ENCODE data around the gene HAP1.
"Not testable (repeated sequence)": the region's sequence is repeated elsewhere in the genome, so short reads cannot be mapped to it uniquely, and the experiment has no call there.

Gene HAP1

GRCh38 chr17:41689497-41690299 is 44.7 kb downstream of the HAP1 start:
- DNase-seq: peak; percentile 21

DNA sequence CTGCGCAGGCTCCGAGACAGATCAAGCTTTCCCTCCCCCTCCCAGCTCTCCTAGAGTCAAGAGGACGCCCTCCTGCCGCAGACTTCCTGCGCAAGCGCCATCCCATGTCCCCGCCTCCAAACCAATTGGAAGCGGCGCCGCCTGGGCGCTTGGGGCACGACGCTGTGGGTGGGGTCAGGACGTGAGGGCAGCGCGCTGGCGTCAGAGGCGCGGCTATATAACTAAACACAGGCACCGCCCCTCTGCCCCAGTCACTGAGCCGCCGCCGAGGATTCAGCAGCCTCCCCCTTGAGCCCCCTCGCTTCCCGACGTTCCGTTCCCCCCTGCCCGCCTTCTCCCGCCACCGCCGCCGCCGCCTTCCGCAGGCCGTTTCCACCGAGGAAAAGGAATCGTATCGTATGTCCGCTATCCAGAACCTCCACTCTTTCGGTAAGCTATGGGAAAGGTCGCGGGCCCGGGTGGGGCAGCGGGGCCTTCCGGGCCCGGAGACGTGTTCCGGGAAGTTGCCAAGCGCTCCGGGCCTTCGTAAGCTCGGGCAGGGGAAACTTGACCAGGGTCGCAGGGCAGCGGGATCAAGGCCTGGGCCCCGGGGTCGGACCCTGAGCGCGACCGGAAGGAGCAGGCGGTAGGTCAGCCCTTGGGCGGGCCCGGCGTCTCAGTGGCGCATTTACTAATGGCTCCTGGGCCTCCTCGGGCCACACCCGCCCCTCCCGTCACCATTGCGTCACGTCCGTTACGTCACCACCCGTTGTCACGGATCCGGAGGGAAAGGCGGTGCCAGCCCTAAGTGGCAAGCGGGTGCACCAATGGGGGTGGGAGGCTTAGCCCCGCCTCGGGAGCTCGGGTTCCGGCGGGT is 45.6 kb downstream of the HAP1 start, which contains the start of gene EIF1:
TSS of gene EIF1 (plus strand) at position 245 of the 856 bp plus-strand sequence. CDS start at position 399, 154 bp downstream.
- DNase-seq: peak; percentile 96

DNA sequence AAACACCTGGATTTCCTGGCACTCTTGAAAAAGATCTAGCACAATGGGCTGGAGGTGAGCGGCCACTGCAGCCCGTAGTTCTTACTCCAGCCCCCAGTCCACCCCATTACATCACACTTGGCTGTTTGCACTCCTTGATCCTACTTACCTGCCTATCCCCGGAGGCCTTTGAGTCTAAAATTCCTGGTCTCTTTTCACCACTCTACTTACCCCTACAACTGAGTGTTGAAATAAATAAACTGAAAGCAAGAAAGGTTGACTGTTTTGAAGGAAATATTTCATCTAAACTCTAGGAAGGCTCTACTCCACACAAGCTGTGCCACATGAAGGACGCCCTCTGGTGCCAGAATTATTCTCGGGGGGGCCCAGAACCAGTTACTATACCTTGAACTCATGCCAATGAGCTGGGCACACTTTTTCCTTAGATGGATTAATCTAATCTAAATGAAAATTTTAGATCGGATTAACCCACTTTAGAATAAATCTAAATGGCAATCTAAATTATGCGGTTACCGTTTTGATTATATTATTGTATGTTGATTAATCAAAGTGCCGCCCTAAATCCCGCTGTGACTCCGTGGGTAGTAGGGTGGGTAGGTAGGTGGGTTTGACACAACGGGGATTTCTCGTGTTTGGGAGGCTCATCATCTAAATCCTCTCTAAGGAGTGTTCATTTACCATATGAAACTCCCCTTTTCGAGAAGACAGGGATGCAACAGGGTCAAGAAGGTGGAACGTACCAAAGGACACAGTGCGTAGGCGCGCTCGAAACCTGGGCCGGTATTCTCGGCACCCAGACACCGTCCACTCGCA is 46.4 kb downstream of the HAP1 start:
- peak; percentile 62 for DNase-seq

GRCh38 chr17:41686281-41686680 is 48.2 kb downstream of the HAP1 start:
- DNase-seq: no peak

DNA sequence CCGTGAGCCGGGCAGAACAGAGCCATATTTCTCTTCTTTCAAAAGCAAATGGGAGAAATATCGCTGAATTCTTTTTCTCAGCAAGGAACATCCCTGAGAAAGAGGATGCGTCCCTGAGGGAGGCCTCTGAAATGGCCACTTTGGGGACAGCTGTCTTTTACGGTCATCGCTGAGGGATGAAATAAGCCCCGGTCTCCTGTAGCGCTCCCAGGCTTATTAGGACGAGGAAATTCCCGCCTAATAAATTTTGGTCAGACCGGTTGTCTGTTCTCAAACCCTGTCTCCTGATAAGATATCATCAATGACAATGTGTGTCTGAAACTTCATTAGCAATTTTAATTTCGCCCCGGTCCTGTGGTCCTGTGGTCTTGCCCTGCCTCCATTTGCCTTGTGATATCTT is 48.7 kb downstream of the HAP1 start:
- not testable (repeated sequence) for DNase-seq

GRCh38 chr17:41684035-41684434 is 50.4 kb downstream of the HAP1 start:
- DNase-seq: no peak

DNA sequence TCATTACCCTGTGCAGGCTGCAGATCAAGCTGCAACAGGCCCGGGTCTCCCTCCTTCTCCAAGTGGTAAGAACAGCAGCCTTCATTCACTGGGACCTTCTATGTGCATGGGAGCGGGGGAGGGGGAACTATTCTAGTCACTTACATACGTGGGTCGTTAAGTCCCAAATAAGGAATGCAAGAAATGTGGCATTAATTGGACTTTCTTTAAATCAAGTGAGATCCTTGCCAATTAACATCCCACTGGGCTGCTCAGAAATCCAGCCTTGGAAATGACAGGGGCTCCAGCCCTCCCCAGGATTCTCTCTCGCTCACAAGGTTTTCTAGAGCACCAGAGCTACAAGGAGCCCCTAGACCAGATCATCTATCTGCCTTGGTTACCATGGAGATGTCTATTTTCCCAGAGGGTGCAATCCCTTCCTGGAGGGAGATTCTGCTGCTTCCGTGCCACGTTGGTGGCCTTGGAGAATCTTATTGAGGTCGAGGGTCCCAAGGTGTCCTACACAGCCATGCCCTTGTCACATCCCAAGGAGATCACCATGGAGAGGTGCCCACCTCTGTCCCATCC is 50.9 kb downstream of the HAP1 start:
- DNase-seq: no peak

- DNase-seq: no peak
These were observed 51.8 kb downstream of the HAP1 start for GRCh38 chr17:41682631-41683030.

DNA sequence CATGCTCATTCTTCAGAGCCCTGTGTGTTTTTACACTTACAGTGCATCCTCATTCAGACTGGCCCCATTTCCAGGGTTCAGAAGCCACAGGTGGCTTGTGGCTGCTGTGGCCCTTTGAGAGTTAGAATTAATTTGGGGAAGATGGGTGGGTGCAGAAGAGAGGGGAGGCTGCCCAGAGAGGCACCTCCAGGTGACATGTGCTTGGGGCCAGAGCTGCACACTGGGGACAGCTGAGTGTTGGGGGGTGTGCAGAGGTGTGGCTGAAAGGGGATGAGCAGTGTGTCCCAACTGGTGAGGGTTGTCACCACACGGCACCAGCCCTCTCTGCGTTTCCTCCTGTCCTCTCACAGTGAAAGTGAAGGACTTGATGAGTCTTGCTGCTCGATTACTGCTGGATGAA is 52.7 kb downstream of the HAP1 start:
- no peak for DNase-seq

GRCh38 chr17:41680426-41681040 is 53.9 kb downstream of the HAP1 start:
- peak; percentile 19 for DNase-seq

DNA sequence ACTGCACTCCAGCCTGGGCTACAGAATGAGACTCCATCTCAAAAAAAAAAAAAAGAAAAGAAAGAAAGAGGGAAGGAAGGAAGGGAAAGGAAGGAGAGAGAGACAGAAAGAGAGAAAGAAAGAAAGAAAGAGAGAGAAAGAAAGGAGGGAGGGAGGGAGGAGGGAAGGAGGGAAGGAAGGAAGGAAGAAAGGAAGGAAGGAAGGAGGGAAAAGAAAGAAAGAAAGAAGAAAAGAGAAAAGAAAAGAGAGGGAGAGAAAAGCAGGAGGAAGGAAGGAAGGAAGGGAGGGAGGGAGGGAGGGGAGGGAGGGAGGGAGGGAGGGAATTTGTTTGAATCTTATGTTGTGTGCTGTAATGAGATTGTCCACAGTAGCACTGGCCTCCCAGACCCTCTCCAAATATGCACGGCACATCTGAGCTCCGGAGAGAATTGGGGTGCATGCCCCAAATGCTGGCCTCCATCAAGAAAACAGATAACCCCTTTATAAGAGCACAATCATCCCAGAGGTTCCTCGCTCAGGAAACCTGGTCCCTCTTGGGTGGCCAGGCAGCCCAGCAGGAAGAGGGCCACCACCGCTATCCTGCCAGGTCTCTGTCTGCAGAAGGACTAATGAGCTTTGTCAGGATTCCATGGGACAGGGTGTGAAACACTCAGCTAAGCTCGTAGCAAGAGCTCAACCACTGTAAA is 54.6 kb downstream of the HAP1 start:
- DNase-seq: no peak

DNA sequence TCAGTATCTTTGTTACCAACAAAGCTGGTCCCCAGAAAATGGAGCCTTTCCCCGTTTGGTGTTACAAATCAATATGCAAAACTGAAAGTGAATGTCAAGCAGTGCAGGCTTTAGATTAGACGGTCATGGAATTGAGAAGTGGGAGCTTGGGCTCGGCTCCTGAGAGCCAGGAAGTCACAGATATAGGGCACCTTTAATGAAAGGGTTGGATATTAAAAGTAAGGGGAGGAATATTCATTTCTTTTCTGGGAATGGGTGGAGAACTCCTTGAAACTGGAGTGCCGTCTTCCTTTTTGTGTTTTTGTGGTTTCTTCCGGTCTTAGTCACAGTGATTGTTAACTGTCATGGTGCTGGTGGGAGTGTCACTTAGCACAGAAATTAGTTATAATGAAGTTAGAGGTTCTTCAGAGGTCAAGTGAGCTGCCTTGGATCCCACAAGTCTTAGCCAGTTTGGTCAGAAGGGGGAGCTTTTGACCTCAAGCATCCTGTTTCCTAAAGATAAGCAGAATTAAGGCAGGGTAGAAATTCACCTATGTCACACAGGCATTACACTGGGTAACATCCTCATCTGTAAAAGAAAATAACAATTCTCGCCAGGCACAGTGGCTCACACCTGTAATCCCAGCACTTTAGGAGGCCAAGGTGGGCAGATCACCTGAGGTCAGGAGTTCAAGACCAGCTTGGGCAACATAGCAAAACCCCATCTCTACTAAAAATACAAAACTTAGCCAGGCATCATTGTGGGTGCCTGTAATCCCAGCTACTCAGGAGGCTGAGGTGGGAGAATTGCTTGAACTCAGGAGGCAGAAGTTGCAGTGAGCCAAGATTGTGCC is 55.3 kb downstream of the HAP1 start:
- DNase-seq: no peak

DNA sequence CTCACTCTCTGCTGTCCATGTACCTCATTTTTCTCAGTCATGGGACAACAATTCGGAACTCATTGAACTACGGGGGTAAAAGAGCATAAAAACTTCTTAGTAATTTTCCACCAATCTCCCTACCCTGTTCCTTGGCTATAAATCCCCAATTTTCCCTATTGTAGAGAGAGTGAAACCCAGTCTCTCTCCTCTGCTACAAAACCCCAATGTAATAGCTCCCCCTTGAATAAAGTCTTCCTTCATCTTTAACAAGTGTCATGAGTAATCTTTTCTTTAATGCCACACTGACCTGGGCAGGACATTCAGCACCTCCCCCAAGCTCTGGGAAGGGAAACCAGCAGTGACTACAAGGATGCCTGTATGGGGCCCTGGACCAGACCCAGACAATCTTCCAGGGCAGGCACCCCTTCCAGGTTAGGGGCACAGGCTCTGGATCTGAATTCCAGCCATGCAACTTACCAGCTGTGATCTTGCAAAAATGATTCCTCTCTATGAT is 56.0 kb downstream of the HAP1 start:
- no peak for DNase-seq

DNA sequence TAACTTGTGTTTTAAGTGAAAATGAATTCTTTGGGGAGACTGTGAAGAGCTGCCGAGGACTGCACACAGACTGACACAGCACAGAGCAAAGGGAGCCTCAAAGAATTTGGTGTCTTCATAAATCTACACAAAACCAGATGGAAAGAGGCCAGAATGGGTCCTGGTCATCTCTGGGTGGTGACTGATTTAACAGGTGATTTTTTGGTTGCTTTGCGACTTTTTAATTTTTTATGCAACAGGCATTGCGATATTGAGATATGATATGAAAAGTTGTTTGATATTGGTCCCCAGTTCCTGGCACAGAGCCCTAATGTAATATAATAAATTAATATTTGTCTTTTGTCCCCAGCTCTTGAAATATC is 58.4 kb downstream of the HAP1 start:
- DNase-seq: no peak

DNA sequence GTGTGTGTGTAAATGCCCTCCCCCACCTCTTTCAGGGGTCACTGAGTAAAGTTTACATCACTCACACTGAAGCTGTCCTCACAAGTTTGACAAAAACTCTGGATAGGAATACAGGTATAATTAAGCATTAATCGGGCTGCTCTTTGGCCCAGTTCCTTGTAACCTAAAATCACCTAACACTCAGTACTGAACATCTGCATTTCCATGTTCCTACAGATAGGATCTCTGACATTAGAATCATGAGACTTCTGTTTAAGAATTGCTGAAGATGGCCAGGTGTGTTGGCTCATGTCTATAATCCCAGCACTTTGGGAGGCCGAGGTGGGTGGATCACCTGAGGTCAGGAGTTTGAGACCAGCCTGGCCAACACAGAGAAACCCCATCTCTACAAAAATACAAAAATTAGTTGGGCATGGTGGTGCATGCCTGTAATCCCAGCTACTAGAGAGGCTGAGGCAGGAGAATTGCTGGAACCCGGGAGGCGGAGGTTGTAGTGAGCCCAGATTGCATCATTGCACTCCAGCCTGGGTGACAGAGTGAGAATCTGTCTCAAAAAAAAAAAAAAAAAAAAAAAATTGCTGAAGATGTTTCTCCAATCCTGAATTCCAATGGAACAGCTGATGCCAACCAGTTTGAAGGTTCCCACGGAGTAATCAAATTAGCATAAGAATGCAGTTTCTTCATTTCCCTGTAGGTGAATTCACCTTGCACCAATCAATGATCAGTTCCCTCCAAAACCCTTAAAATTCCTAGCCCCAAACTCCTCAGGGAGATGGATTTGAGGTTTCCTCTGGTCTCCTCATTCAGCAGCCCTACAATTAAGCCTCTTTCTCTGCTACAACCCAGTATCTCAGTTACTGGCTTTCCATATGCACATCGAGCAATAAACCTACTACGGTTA is 59.0 kb downstream of the HAP1 start:
- DNase-seq: not testable (repeated sequence)

Measured in NCI-H2081 treated with DMSO at 0.1 percent for 48 hours (cell line).